OCI-LY7 (cell line): ENCODE measurements around the gene ANKS1A. TPM values are rescaled to one million over a fixed set of nuclear protein-coding genes. Genes with fewer than 3 reads are reported as not detected.
"Not testable (repeated sequence)": the region's sequence is repeated elsewhere in the genome, so short reads cannot be mapped to it uniquely, and the experiment has no call there.

Experiments used
- BruUV-seq: library from RNA; stranded (reverse); fragments of 400-500 nt; replicated peaks from 2 replicates; lab custom pipeline; 2021; lab: Mats Ljungman, UMichigan
- CTCF ChIA-PET: fragments of 300-600 bp; sonication (Branson Sonifier 250); formaldehyde crosslinking; loops from one replicate; lab custom pipeline; 2022; ENCODE audit warnings: antibody characterized with exemption; ENCODE audit not compliant: unreplicated experiment; lab: Charles Lee
- POLR2A ChIA-PET: fragments of 300-600 bp; sonication (Branson Sonifier 250); formaldehyde crosslinking; loops from one replicate; lab custom pipeline; 2022; ENCODE audit warnings: antibody characterized with exemption; lab: Charles Lee
- DNase-seq: peaks from one replicate; pipeline ENCODE4 v3.0.0-alpha.2; 2015; ENCODE audit warnings: low spot score
- H2AFZ ChIP-seq: fragments of 200-600 bp; sonication (generic), shearing (Covaris generic); 2 replicates; pipeline ENCODE4 v1.6.1; 2014; ENCODE audit warnings: mild to moderate bottlenecking, antibody characterized with exemption, low read length, moderate library complexity
- H3K27ac ChIP-seq: fragments of 200-600 bp; sonication (generic); 2 replicates; pipeline ENCODE4 v1.5.1; 2014; ENCODE audit warnings: mixed run types, low read depth, mild to moderate bottlenecking, moderate library complexity, low read length, inconsistent platforms; ENCODE audit not compliant: poor library complexity, severe bottlenecking
- H3K36me3 ChIP-seq: fragments of 200-600 bp; sonication (generic); 2 replicates; pipeline ENCODE4 v1.6.1; 2014; ENCODE audit warnings: mild to moderate bottlenecking, antibody characterized with exemption, low read length, moderate library complexity, mixed read lengths; ENCODE audit not compliant: insufficient read depth
- H3K4me1 ChIP-seq: fragments of 200-600 bp; sonication (generic); 2 replicates; pipeline ENCODE4 v1.5.1; 2014; ENCODE audit warnings: mild to moderate bottlenecking, low read length; ENCODE audit not compliant: insufficient read depth, poor library complexity, severe bottlenecking
- H3K4me2 ChIP-seq: fragments of 200-600 bp; sonication (generic); 2 replicates; pipeline ENCODE4 v1.6.1; 2014; ENCODE audit warnings: mild to moderate bottlenecking, low read length
- H3K4me3 ChIP-seq: fragments of 200-600 bp; sonication (generic); 2 replicates; pipeline ENCODE4 v1.5.1; 2014; ENCODE audit warnings: mild to moderate bottlenecking, low read depth, low read length; ENCODE audit not compliant: poor library complexity, severe bottlenecking
- H3K79me2 ChIP-seq: fragments of 200-600 bp; sonication (generic); 2 replicates; pipeline ENCODE4 v1.6.1; 2016; ENCODE audit warnings: low read depth, mild to moderate bottlenecking, low read length, moderate library complexity, mixed read lengths; ENCODE audit not compliant: insufficient read depth
- H3K9me2 ChIP-seq: fragments of 200-600 bp; sonication (generic); 2 replicates; pipeline ENCODE4 v1.6.1; 2016; ENCODE audit warnings: mild to moderate bottlenecking, low read length, mixed read lengths; ENCODE audit not compliant: insufficient read depth
- H3K9me3 ChIP-seq: fragments of 200-600 bp; sonication (generic); 2 replicates; pipeline ENCODE4 v1.6.1; 2014; ENCODE audit warnings: mild to moderate bottlenecking, mixed run types, low read length, mixed read lengths
- H4K20me1 ChIP-seq: fragments of 200-600 bp; sonication (generic); 2 replicates; pipeline ENCODE4 v1.6.1; 2014; ENCODE audit warnings: mild to moderate bottlenecking, antibody characterized with exemption, low read length, moderate library complexity, mixed read lengths; ENCODE audit not compliant: insufficient read depth
- CTCF ChIP-seq: fragments of 200-600 bp; sonication (generic); conservative IDR thresholded peaks from 2 replicates; pipeline ENCODE4 v1.5.1; 2014; ENCODE audit warnings: mild to moderate bottlenecking, antibody characterized with exemption, low read length, moderate library complexity, mixed read lengths
- EZH2phosphoT487 ChIP-seq: fragments of 200-600 bp; sonication (generic); IDR thresholded peaks from 2 replicates; pipeline ENCODE4 v1.6.1; 2018; ENCODE audit warnings: low read depth, borderline replicate concordance, mild to moderate bottlenecking, mixed run types, antibody characterized with exemption, low read length, moderate library complexity, mixed read lengths
- intact Hi-C: fragments of 100-400 bp; cut with micrococcal nuclease; formaldehyde crosslinking; loops from one replicate; pipeline ENCODE4 v1.10.0; 2022; ENCODE audit not compliant: unreplicated experiment
- total RNA-seq, 2 experiments: library from RNA; depleted of rRNA in 1 of 2; stranded (reverse); fragments of >200 nt in 1 of 2; shearing (Covaris generic) in 1 of 2; gene quantifications; 2 replicates each; pipeline ENCODE4 v1.2.3, GENCODE V29; 2014 to 2022

Gene ANKS1A
- total RNA-seq, 2 experiments from 2014 or later = 7.8 to 13.8 TPM

- POLR2A ChIA-PET = no interaction called here
- CTCF ChIA-PET = no interaction called here
- H4K20me1 ChIP-seq = no peaks in the 10 kb centered on the region; the same call in 1 of the 2 replicates
These were observed 40.4 kb downstream of the ANKS1A start for GRCh38 chr6:34929241-34929978.

DNA sequence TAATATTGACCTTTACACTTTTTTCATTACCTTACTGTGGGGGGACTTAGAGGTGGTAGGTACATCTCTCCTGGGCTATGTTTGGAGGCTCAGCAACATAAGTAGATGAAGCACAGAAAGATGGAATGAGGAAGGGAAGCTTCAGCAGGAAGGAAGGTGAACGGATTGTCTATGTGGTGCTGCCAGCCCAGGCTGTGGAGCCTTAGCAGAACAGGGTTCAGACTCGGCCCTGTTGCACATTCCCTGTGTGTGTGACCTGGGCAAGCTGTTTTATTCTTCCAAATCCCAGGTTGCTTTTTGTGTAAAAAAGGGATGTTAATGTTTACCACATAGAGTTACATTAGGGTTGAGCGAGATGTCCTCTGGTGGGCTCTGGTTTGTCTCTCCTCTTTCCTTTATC is 41.2 kb downstream of the ANKS1A start:
- POLR2A ChIA-PET = no interaction called here
- intact Hi-C loops = no loop called here
- no peaks in the 10 kb centered on the region for H3K9me2 ChIP-seq
- H2AFZ ChIP-seq = no peak overlapping the region
- TF ChIP-seq EZH2phosphoT487 (no peak), CTCF (no peak)
- no peak overlapping the region for H3K27ac ChIP-seq
- DNase-seq = no peak
- no peaks in the 10 kb centered on the region for H3K79me2 ChIP-seq
- no TSS peak for BruUV-seq
- H3K9me3 ChIP-seq = no peaks in the 10 kb centered on the region
- H3K4me1 ChIP-seq = peaks cover 3% of the 10 kb centered on the region
- no peak overlapping the region for H3K4me2 ChIP-seq
- H3K36me3 ChIP-seq = no peaks in the 10 kb centered on the region
- H4K20me1 ChIP-seq = no peaks in the 10 kb centered on the region; the same call in 1 of the 2 replicates
- H3K4me3 ChIP-seq = no peak overlapping the region
- CTCF ChIA-PET = no interaction called here

More at GRCh38 chr6:34929241-34929978, 40.4 kb downstream of the ANKS1A start:
- TF ChIP-seq CTCF = no peak
- no peak for TF ChIP-seq EZH2phosphoT487
- no TSS peak for BruUV-seq
- intact Hi-C loops = no loop called here
- Histone ChIP-seq H3K36me3 (no peaks in the 10 kb centered on the region), H3K4me2 (no peak overlapping the region), H3K4me1 (no peaks in the 10 kb centered on the region), H2AFZ (no peak overlapping the region), H3K79me2 (no peaks in the 10 kb centered on the region), H3K9me2 (no peaks in the 10 kb centered on the region), H3K4me3 (no peak overlapping the region), H3K27ac (no peak overlapping the region), H3K9me3 (no peaks in the 10 kb centered on the region)
- DNase-seq = no peak

DNA sequence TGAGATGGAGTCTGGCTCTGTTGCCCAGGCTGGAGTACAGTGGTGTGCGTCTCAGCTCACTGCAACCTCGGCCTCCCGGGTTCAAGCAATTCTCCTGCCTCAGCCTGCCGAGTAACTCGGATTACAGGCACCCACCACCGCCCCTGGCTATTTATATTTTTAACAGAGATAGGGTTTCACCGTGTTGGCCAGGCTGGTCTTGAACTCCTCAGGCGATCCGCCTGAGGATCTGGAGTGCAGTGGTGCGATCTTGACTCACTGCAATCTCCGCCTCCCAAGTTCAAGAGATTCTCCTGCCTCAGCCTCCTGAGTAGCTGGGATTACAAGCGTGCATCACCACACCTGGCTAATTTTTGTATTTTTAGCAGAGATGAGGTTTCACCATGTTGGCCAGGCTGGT is 43.1 kb downstream of the ANKS1A start:
- DNase-seq, H3K9me3 ChIP-seq, H3K79me2 ChIP-seq, BruUV-seq, CTCF ChIA-PET, intact Hi-C loops, H3K4me2 ChIP-seq, H3K4me3 ChIP-seq, H3K27ac ChIP-seq, H3K36me3 ChIP-seq, H2AFZ ChIP-seq, H4K20me1 ChIP-seq, H3K4me1 ChIP-seq, H3K9me2 ChIP-seq, POLR2A ChIA-PET: not testable (repeated sequence)
